Upper lobe of left lung (tissue), 6 donors: Measurements from ENCODE around the gene GPR135. TPM values are rescaled to one million over a fixed set of nuclear protein-coding genes. Genes with fewer than 3 reads are reported as not detected.
A peak's percentile ranks its signal among the peaks of the same experiment; 100 is the strongest.

Source experiments
- ATAC-seq, 2 donors: fragments of 200-7000 bp; cut with Tn5 transposase; one replicate each; pipeline ENCODE4 v1.9.1; 2022; ENCODE audit warnings: mild to moderate bottlenecking in 2 of 2, moderate library complexity in 2 of 2; ENCODE audit not compliant: low FRiP score in 2 of 2
- DNase-seq, 2 donors: peaks; one replicate each; pipeline ENCODE4 v3.0.0-alpha.2; 2019 to 2020
- H3K27ac ChIP-seq, 4 donors: fragments of 200-600 bp; sonication (generic); one replicate each; pipeline ENCODE4 v1.5.1; 2016 to 2019
- H3K27me3 ChIP-seq, 4 donors: fragments of 200-600 bp; sonication (generic); one replicate each; pipeline ENCODE4 v1.5.1; 2017 to 2019
- H3K36me3 ChIP-seq, 4 donors: fragments of 200-600 bp; sonication (generic); one replicate each; pipeline ENCODE4 v1.5.1; 2016 to 2019
- H3K4me1 ChIP-seq, 4 donors: fragments of 200-600 bp; sonication (generic); one replicate each; pipeline ENCODE4 v1.5.1; 2018 to 2019
- H3K4me3 ChIP-seq, 4 donors: fragments of 200-600 bp; sonication (generic); one replicate each; pipeline ENCODE4 v1.5.1; 2017 to 2019; ENCODE audit warnings: mild to moderate bottlenecking in 2 of 4, moderate library complexity in 1 of 4
- H3K9me3 ChIP-seq, 4 donors: fragments of 200-600 bp; sonication (generic); one replicate each; pipeline ENCODE4 v1.5.1; 2018 to 2019
- EP300 ChIP-seq, 4 donors: sonication (generic); formaldehyde crosslinking; IDR thresholded peaks; one replicate each; pipeline ENCODE4 v1.5.1; 2017; ENCODE audit warnings: antibody characterized with exemption in 4 of 4, control low read depth in 2 of 4
- POLR2A ChIP-seq, 4 donors: fragments of 450-650 bp; IDR thresholded peaks; one replicate each; pipeline ENCODE4 v1.5.1; 2016 to 2017; ENCODE audit warnings: antibody characterized with exemption in 4 of 4, mild to moderate bottlenecking in 2 of 4
- POLR2AphosphoS5 ChIP-seq, 2 donors: sonication (generic); formaldehyde crosslinking; IDR thresholded peaks; one replicate each; pipeline ENCODE4 v1.5.1; 2017; ENCODE audit warnings: antibody characterized with exemption in 2 of 2
- WGBS, 2 donors: methylation state at CpG; one replicate each; pipeline ENCODE4 v1.1.5; 2017 to 2018; 5-methylcytosine and 5-hydroxymethylcytosine counted together
- total RNA-seq, 6 donors: library from RNA; depleted of rRNA in 4 of 6; stranded (reverse); fragments of >200 nt in 4 of 6; gene quantifications; one replicate each; pipeline versions ENCODE4 v1.1.0 to v1.2.1, GENCODE V29; 2016 to 2021
- TF ChIP-seq, protein P1 (sequence below), 6 experiments: fragments of 450-650 bp in 4 of 6; fragments of 200-600 bp in 2 of 6; sonication (generic) in 2 of 6; IDR thresholded peaks; one replicate each; pipeline ENCODE4 v1.5.1; 2016 to 2019; ENCODE audit warnings: antibody characterized with exemption in 6 of 6
- donor health status: DM: no; HTN: no; CAD: no; lungs with moderate emphysema.
- donor health status: DM: no; HTN: yes; CAD: no; lungs with severe emphysema.

Gene GPR135
- total RNA-seq, 6 donors from 2014 or later = 1.7 to 10.5 (median 6.2) TPM

DNA sequence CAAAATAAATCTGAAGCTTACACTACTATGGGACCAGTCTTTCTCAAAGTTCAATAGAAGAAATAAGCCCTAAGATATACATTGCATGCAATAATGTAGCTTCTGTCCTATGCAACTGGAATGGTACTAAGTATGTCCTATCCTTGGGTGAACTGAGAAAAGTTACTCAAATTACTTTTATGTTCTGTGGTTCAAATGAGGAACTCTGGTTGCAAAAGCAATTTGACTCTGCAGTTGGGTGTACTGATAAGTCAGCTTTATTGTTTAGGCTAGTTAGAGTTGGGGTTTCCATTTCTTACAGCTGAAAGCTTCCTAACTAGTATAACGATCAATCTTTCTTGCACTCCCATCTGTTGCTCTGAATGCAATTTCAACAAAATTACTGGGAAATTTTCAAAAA lies 29.2 kb downstream of the GPR135 start:
- DNase-seq = no peak
- TF ChIP-seq POLR2AphosphoS5 (IDR thresholded peaks at IDR 0.05) (no peak), EP300 (IDR thresholded peaks at IDR 0.05) (no peak), POLR2A (IDR thresholded peaks at IDR 0.05) (no peak)
- TF ChIP-seq, protein P1, sequence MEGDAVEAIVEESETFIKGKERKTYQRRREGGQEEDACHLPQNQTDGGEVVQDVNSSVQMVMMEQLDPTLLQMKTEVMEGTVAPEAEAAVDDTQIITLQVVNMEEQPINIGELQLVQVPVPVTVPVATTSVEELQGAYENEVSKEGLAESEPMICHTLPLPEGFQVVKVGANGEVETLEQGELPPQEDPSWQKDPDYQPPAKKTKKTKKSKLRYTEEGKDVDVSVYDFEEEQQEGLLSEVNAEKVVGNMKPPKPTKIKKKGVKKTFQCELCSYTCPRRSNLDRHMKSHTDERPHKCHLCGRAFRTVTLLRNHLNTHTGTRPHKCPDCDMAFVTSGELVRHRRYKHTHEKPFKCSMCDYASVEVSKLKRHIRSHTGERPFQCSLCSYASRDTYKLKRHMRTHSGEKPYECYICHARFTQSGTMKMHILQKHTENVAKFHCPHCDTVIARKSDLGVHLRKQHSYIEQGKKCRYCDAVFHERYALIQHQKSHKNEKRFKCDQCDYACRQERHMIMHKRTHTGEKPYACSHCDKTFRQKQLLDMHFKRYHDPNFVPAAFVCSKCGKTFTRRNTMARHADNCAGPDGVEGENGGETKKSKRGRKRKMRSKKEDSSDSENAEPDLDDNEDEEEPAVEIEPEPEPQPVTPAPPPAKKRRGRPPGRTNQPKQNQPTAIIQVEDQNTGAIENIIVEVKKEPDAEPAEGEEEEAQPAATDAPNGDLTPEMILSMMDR (IDR thresholded peaks at IDR 0.05) = no peak
- Histone ChIP-seq H3K27ac (no peak overlapping the region), H3K27me3 (no peaks in the 10 kb centered on the region), H3K9me3 (no peaks in the 10 kb centered on the region), H3K4me3 (no peak overlapping the region), H3K4me1 (no peaks in the 10 kb centered on the region), H3K36me3 (no peaks in the 10 kb centered on the region)
- no peak for ATAC-seq
- 68% methylated on average over 1 of the region's 1 CpG for WGBS, 2 donors

DNA sequence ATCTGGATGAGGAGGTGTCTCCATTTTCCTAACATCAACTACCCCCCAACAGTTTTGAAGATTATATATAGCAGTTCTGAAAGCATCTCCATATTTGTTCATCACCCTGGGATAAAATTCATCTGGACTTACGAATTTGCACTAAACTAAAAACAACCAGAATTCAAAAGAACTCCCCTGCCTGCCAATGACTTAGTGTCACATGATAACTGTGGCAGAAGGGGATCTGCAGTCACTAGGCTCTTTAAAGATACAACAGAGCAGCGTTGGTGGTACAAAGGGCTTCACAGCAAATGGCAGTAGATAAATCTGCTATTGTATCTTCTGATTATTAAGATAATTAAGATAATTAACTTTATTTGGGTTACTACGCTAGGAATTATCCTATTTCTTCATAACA lies 30.1 kb downstream of the GPR135 start:
- DNase-seq (no peak), ATAC-seq (no peak)
- WGBS, 2 donors = 89 to 98% methylated on average over 3 of the region's 3 CpGs
- Histone ChIP-seq H3K4me3 (no peak overlapping the region), H3K4me1 (no peaks in the 10 kb centered on the region), H3K27me3 (no peaks in the 10 kb centered on the region), H3K36me3 (no peaks in the 10 kb centered on the region), H3K27ac (no peak overlapping the region), H3K9me3 (no peaks in the 10 kb centered on the region)
- TF ChIP-seq POLR2AphosphoS5 (IDR thresholded peaks at IDR 0.05) (no peak), EP300 (IDR thresholded peaks at IDR 0.05) (no peak), POLR2A (IDR thresholded peaks at IDR 0.05) (no peak)
- TF ChIP-seq, protein P1 (IDR thresholded peaks at IDR 0.05) = no peak

DNA sequence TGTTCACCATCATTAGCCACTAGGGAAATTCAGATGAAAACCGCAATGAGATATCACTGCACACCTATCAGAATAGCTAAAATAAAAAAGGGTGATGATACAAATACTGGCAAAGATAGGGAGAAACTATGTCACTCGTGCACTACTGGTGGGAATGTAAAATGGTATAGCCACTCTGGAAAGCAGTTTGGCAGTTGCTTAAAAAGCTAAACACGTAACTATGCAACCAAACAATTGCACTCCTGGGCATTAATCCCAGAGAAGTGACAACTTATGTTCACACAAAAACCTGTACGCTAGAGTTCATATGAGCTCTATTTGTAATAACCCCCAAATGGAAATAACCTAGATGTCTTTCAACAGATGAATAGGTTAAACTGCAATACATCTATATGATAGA lies 35.4 kb downstream of the GPR135 start:
- Histone ChIP-seq H3K27ac (no peak overlapping the region), H3K9me3 (no peaks in the 10 kb centered on the region), H3K4me1 (peaks cover 0 to 8% (median 6%) of the 10 kb centered on the region in 4 donors), H3K4me3 (no peak overlapping the region), H3K36me3 (no peaks in the 10 kb centered on the region), H3K27me3 (no peaks in the 10 kb centered on the region)
- DNase-seq (no peak), ATAC-seq (no peak)
- WGBS, 2 donors = 78 to 90% methylated on average over 4 of the region's 4 CpGs
- no peak for TF ChIP-seq POLR2AphosphoS5 (IDR thresholded peaks at IDR 0.05)
- TF ChIP-seq EP300 (IDR thresholded peaks at IDR 0.05) = no peak
- TF ChIP-seq POLR2A (IDR thresholded peaks at IDR 0.05) = no peak
- TF ChIP-seq, protein P1 (IDR thresholded peaks at IDR 0.05) = no peak

DNA sequence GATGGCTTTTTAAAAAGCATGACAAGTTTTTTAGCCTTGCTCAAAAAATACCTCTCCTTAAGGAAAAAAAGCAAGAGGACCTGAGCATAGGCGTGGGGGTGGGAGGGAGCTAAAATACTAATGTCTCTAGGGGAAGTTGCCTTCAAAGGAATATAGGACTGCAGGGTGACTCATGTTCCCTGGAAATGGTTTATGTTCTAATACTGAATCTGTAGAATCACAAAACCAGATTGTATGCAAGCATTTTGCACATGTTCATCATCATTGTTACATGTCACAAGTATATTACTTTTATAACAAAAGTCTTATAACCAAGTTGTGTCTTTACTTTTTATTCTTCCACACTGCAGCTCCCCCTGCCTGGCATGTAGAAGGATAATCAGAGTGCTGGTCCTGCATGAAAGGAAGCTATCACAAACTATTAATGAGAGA lies 36.6 kb downstream of the GPR135 start:
- DNase-seq (no peak), ATAC-seq (peak in 1 of 2 donors; percentile 48)
- H3K27ac ChIP-seq = no peak overlapping the region
- TF ChIP-seq POLR2A (IDR thresholded peaks at IDR 0.05) (no peak), POLR2AphosphoS5 (IDR thresholded peaks at IDR 0.05) (no peak), EP300 (IDR thresholded peaks at IDR 0.05) (no peak)
- TF ChIP-seq, protein P1 (IDR thresholded peaks at IDR 0.05) = peak in 1 of 6 experiments; percentile 7
- no peaks in the 10 kb centered on the region for H3K36me3 ChIP-seq
- H3K9me3 ChIP-seq = no peaks in the 10 kb centered on the region
- H3K4me1 ChIP-seq = peaks cover 0 to 8% (median 6%) of the 10 kb centered on the region in 4 donors
- no peak overlapping the region for H3K4me3 ChIP-seq
- 62 to 76% methylated on average over 1 of the region's 1 CpG for WGBS, 2 donors
- H3K27me3 ChIP-seq = no peaks in the 10 kb centered on the region
